Adipocyte (in vitro differentiated cells): ENCODE data around the gene SH3D19.

ENCODE experiments used
- DNase-seq: peaks from one replicate; pipeline ENCODE4 v3.0.0-alpha.2; 2015; ENCODE audit warnings: low read depth
- H3K27me3 ChIP-seq: replicated peaks from 2 replicates; pipeline ENCODE4 v1.7.0; 2013; ENCODE audit warnings: mild to moderate bottlenecking, low read length, moderate library complexity; ENCODE audit not compliant: control insufficient read depth, insufficient read depth
- H3K36me3 ChIP-seq: 2 replicates; pipeline ENCODE4 v1.7.0; 2013; ENCODE audit warnings: low read length, mild to moderate bottlenecking, moderate library complexity; ENCODE audit not compliant: control insufficient read depth, insufficient read depth, severe bottlenecking
- H3K4me1 ChIP-seq: 2 replicates; pipeline ENCODE4 v1.7.0; 2013; ENCODE audit warnings: mild to moderate bottlenecking, low read length, moderate library complexity; ENCODE audit not compliant: control insufficient read depth, insufficient read depth
- H3K4me3 ChIP-seq: 2 replicates; pipeline ENCODE4 v1.7.0; 2013; ENCODE audit warnings: mild to moderate bottlenecking, low read length, moderate library complexity
- H3K9ac ChIP-seq: 2 replicates; pipeline ENCODE4 v1.7.0; 2013; ENCODE audit warnings: mild to moderate bottlenecking, low read length, moderate library complexity
- H3K9me3 ChIP-seq: 2 replicates; pipeline ENCODE4 v1.7.0; 2013; ENCODE audit warnings: mild to moderate bottlenecking, low read length, moderate library complexity; ENCODE audit not compliant: control insufficient read depth

The SH3D19 gene

GRCh38 chr4:151319490-151319889 is 5.9 kb downstream of the SH3D19 start:
- Histone ChIP-seq H3K27me3 (no peaks in the 10 kb centered on the region), H3K9me3 (no peaks in the 10 kb centered on the region), H3K4me3 (no peak overlapping the region), H3K9ac (no peak overlapping the region), H3K36me3 (no peaks in the 10 kb centered on the region), H3K4me1 (peaks cover 31% of the 10 kb centered on the region)
- DNase-seq, result no peak

DNA sequence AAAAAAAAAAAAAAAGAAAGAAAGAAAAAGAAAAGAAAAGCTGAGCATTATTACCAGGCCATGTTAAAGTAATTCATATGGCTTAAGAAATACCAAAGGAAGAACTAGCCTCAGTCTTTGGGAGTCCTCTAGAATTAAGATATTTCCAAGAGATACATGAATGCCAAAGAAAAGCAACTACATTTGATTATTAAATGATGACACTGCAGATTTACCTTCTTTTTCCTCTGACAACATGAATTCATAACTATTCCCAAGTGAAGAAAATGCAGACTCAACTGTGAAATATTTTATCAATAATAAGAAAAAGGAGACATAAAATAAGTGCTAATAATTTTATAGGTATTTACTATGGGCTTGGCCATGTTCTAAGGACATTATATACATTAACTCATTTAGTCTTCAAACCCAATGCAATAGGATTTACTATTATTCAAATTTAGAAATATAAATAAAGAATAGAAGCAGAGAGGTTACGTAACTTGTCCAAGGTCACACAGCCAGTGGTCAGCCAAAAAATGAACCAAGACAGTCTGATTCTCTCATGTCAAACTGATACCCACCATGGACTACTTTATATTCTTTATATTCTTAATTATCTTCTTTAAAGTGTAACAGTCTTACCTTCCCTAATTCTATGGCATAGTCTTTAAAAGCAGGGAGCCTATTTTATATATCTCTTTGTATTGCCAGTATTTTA is 6.9 kb downstream of the SH3D19 start:
- no peaks in the 10 kb centered on the region for H3K36me3 ChIP-seq
- H3K4me3 ChIP-seq, result no peak overlapping the region
- H3K9ac ChIP-seq, result no peak overlapping the region
- peaks cover 22% of the 10 kb centered on the region for H3K4me1 ChIP-seq
- no peaks in the 10 kb centered on the region for H3K27me3 ChIP-seq
- DNase-seq, result no peak
- H3K9me3 ChIP-seq, result no peaks in the 10 kb centered on the region

DNA sequence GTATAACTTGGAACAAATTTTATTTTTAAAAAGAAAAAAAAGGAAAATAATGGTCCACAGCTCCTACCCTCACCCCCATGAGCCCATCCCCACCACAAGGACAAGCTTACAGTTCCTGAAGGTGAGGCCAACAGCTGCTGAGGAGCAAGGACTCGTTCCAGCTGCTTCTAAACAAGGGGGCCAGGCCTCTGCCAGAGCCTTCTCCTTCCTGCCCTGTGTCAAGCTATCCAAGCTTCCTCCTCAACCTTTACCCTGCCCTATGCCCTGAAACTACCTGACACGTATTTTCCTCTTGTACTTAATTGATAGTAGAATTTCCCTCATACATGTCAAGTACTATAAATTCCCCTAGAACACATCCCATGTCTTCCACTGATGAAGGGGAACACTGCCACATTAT is 8.8 kb downstream of the SH3D19 start:
- no peaks in the 10 kb centered on the region for H3K36me3 ChIP-seq
- peaks cover 12% of the 10 kb centered on the region for H3K4me1 ChIP-seq
- H3K9me3 ChIP-seq, result no peaks in the 10 kb centered on the region
- no peak overlapping the region for H3K9ac ChIP-seq
- H3K27me3 ChIP-seq, result no peaks in the 10 kb centered on the region
- no peak for DNase-seq
- no peak overlapping the region for H3K4me3 ChIP-seq

- Histone ChIP-seq H3K27me3 (no peaks in the 10 kb centered on the region), H3K9ac (no peak overlapping the region)
Observed at GRCh38 chr4:151315212-151315886, 10.1 kb downstream of the SH3D19 start.

DNA sequence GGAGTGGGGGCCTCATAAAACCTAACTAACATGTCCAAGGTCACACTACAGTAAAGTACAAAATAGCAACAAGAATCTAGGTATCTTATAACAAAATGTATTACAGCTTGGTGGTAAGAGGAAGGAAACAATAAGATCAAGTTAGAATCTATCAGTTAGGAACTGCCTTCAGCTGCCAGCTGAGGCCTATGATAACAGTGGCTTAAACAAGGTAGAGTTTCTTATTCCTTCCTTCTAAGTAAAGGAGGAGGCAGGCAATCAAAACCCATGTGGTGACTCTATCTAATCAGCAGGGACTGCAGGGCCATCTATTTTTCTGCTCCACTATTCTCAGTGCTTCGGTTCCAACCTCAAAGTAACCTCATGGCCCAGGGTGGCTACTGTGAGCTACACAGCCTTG is 10.9 kb downstream of the SH3D19 start:
- no peak for DNase-seq
- peaks cover 12% of the 10 kb centered on the region for H3K4me1 ChIP-seq
- no peak overlapping the region for H3K4me3 ChIP-seq
- no peaks in the 10 kb centered on the region for H3K9me3 ChIP-seq
- H3K36me3 ChIP-seq, result no peaks in the 10 kb centered on the region
- H3K27me3 ChIP-seq, result no peaks in the 10 kb centered on the region
- H3K9ac ChIP-seq, result no peak overlapping the region

More at GRCh38 chr4:151315212-151315886, 10.1 kb downstream of the SH3D19 start:
- no peak for DNase-seq
- Histone ChIP-seq H3K4me1 (peaks cover 12% of the 10 kb centered on the region), H3K9me3 (no peaks in the 10 kb centered on the region), H3K36me3 (no peaks in the 10 kb centered on the region), H3K4me3 (peak overlapping the region; percentile 16)

- no peak overlapping the region for H3K4me3 ChIP-seq
- no peaks in the 10 kb centered on the region for H3K9me3 ChIP-seq
- H3K9ac ChIP-seq, result no peak overlapping the region
- H3K27me3 ChIP-seq, result no peaks in the 10 kb centered on the region
- peaks cover 12% of the 10 kb centered on the region for H3K4me1 ChIP-seq
- no peaks in the 10 kb centered on the region for H3K36me3 ChIP-seq
- DNase-seq, result no peak
Observed at GRCh38 chr4:151314010-151314355, 11.4 kb downstream of the SH3D19 start.

DNA sequence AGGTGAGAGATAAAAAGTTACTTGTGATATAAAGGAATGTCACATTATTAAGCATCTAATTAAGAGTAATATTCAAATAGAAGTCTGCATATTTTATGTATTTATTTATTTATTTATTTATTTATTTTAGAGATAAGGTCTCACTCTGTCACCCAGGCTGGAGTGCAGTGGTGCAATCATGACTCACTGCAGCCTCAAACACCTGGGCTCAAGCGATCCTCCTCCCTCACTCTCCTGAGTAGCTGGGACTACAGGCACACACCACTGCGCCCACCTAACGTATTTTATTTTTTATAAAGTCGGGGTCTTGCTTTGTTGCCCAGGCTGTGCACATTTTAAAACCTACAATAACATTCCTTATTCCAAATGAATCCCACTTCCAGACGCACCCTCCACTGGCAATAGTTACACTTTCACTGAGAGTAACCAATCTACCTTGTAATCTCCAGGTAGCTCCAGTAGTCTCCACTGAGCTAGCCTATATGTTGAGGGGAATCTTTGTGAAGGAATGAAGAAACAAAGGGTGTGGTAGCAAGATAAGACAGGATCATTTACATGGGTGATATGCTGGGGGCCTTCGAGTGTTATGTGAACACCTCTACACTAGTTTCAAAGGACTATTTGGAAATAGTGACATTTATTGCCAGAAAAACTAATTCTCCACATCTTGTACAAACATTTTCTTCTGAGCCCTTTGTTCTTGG is 11.9 kb downstream of the SH3D19 start:
- Histone ChIP-seq H3K4me1 (peaks cover 12% of the 10 kb centered on the region), H3K9ac (no peak overlapping the region), H3K4me3 (no peak overlapping the region), H3K9me3 (no peaks in the 10 kb centered on the region), H3K27me3 (no peaks in the 10 kb centered on the region), H3K36me3 (no peaks in the 10 kb centered on the region)
- DNase-seq, result no peak

- H3K36me3 ChIP-seq, result no peaks in the 10 kb centered on the region
- DNase-seq, result no peak
- H3K9ac ChIP-seq, result no peak overlapping the region
- H3K4me3 ChIP-seq, result no peak overlapping the region
- no peaks in the 10 kb centered on the region for H3K9me3 ChIP-seq
- peaks cover 8% of the 10 kb centered on the region for H3K4me1 ChIP-seq
- H3K27me3 ChIP-seq, result no peaks in the 10 kb centered on the region
Observed at GRCh38 chr4:151310124-151310728, 15.2 kb downstream of the SH3D19 start.

DNA sequence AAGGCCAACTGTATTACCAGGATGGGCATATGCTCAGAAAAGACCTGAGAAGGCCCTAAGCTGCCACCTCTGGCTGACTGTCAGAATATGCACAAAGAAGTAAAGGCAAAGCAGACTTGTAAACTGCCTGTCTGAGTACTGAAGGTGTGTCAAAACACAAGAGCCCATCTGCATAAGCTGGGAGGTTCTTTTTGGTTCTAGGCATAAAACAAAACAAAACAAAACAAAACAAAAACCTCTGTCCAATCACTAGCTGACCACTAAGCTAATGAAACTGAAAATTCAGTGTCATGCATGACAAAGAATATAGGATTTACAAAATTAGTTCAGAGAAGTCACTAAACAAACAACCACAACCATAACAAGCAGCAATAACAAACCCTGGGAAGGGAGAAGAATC is 20.6 kb downstream of the SH3D19 start:
- DNase-seq, result peak; percentile 17
- Histone ChIP-seq H3K9ac (no peak overlapping the region), H3K4me1 (peaks cover 5% of the 10 kb centered on the region), H3K36me3 (no peaks in the 10 kb centered on the region), H3K4me3 (no peak overlapping the region), H3K9me3 (no peaks in the 10 kb centered on the region), H3K27me3 (no peaks in the 10 kb centered on the region)

DNA sequence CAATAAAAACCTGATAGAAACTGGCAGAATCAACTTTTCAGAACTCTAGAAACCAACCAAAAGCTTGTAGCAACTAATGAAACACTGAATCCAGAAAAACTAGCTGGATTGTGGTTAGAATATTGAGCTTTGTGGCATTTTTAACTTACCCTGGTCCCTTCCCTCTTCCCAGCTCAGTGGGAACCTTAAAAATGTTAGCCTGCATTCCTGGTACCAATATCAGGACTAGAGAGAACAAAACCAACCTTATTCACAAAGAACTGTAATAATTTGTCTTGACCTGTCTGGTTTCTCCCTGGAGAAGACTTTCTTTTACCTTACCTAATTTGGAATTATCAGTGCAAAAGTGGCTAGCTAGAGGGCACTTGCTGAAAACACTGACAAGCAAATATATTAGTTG is 21.2 kb downstream of the SH3D19 start:
- H3K9me3 ChIP-seq, result no peaks in the 10 kb centered on the region
- H3K36me3 ChIP-seq, result no peaks in the 10 kb centered on the region
- no peak overlapping the region for H3K4me3 ChIP-seq
- no peaks in the 10 kb centered on the region for H3K27me3 ChIP-seq
- no peak overlapping the region for H3K9ac ChIP-seq
- H3K4me1 ChIP-seq, result peaks cover 5% of the 10 kb centered on the region
- DNase-seq, result no peak

DNA sequence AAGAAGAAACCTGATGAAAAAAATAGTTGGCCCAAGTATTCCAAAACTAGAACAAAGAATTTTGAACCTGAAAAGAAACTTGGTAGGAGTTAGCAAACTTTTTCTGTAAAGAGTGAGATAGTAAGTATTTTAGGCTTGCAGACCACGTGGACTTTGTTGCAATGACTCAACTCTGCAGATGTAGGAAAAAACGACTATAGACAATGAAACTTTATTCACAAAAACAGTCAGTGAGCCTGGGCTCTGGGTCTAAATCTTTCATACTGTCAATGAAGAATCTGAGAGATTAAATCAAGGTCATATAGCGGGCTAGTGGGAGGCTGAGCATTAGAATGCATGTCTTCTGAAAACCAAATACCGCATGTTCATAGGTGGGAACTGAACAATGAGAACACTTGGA is 23.0 kb downstream of the SH3D19 start:
- DNase-seq, result no peak
- no peaks in the 10 kb centered on the region for H3K27me3 ChIP-seq
- H3K4me3 ChIP-seq, result no peak overlapping the region
- no peaks in the 10 kb centered on the region for H3K9me3 ChIP-seq
- no peaks in the 10 kb centered on the region for H3K36me3 ChIP-seq
- peaks cover 5% of the 10 kb centered on the region for H3K4me1 ChIP-seq
- H3K9ac ChIP-seq, result no peak overlapping the region
